ENCODE results near the gene SULT2B1.

- TF ChIP-seq EZH2 (IDR thresholded peaks at IDR 0.05; ENCODE audit: insufficient read depth, poor library complexity, severe bottlenecking) = no peak
- no peak for TF ChIP-seq EZH2phosphoT487 (IDR thresholded peaks at IDR 0.05; ENCODE audit: insufficient read depth, low read depth)
Measured at GRCh38 chr19:48513289-48514122, 38.5 kb upstream of the SULT2B1 start.
